Heart left ventricle (tissue), 16 donors: ENCODE measurements around the gene MON2. TPM values are rescaled to one million over a fixed set of nuclear protein-coding genes. Genes with fewer than 3 reads are reported as not detected.

Experiments used
- ATAC-seq, 4 donors: fragments of 200-7000 bp; cut with Tn5 transposase; one replicate each; pipeline ENCODE4 v1.9.1; 2020 to 2022; ENCODE audit warnings: moderate library complexity in 4 of 4, mild to moderate bottlenecking in 3 of 4, moderate number of reproducible peaks in 1 of 4
- DNase-seq, 5 donors: peaks; one replicate each; pipeline ENCODE4 v3.0.0-alpha.2; 2020
- H3K27ac ChIP-seq, 12 donors: fragments of 200-600 bp; sonication (generic) in 4 of 12; one replicate each; pipeline versions ENCODE4 v1.5.0 to v1.8.0; 2016 to 2022; ENCODE audit warnings: mild to moderate bottlenecking in 2 of 12
- H3K27me3 ChIP-seq, 9 donors: fragments of 200-600 bp; sonication (generic) in 2 of 9; one replicate each; pipeline versions ENCODE4 v1.5.1 to v1.8.0; 2016 to 2022; ENCODE audit warnings: mild to moderate bottlenecking in 3 of 9
- H3K36me3 ChIP-seq, 9 donors: fragments of 200-600 bp; sonication (generic) in 2 of 9; one replicate each; pipeline versions ENCODE4 v1.5.0 to v1.8.0; 2018 to 2022; ENCODE audit warnings: mild to moderate bottlenecking in 2 of 9
- H3K4me1 ChIP-seq, 12 donors: fragments of 200-600 bp; sonication (generic) in 4 of 12; one replicate each; pipeline versions ENCODE4 v1.5.0 to v1.8.0; 2016 to 2022; ENCODE audit warnings: mild to moderate bottlenecking in 3 of 12
- H3K4me3 ChIP-seq, 12 donors: fragments of 200-600 bp; sonication (generic) in 4 of 12; one replicate each; pipeline versions ENCODE4 v1.5.0 to v1.8.0; 2017 to 2022; ENCODE audit warnings: mild to moderate bottlenecking in 9 of 12, moderate library complexity in 4 of 12
- H3K9me3 ChIP-seq, 12 donors: fragments of 200-600 bp; sonication (generic) in 4 of 12; one replicate each; pipeline versions ENCODE4 v1.5.0 to v1.8.0; 2016 to 2022; ENCODE audit warnings: mild to moderate bottlenecking in 1 of 12
- POLR2A ChIP-seq, 2 donors: fragments of 450-650 bp; IDR thresholded peaks; one replicate each; pipeline ENCODE4 v1.6.1; 2017; ENCODE audit warnings: antibody characterized with exemption in 2 of 2, mild to moderate bottlenecking in 2 of 2, moderate library complexity in 2 of 2
- WGBS, 4 donors: extraction: QIAGEN DNeasy Blood & Tissue Kit in 2 of 4; methylation state at CpG; one replicate each; pipeline versions ENCODE4 v1.1.5 to v1.1.7; 2013 to 2018; 5-methylcytosine and 5-hydroxymethylcytosine counted together
- intact Hi-C, 10 donors: fragments of 100-400 bp; cut with DNase I; formaldehyde crosslinking; loops; one replicate each; pipeline versions ENCODE4 v1.11.1 to v1.14.2; 2022
- polyA plus RNA-seq, 2 donors: library from polyadenylated mRNA; stranded (reverse); fragments of 200-250 nt; gene quantifications; one replicate each; pipeline ENCODE4 v1.2.3, GENCODE V29; 2013
- total RNA-seq, 9 donors: library from RNA; depleted of rRNA in 2 of 9; stranded (reverse); fragments of >200 nt in 2 of 9; fragmentation: NEBNext Ultra II Directional in 3 of 9; extraction: Animal tissue kit (Norgen Biotek cat#: 25700) in 3 of 9; gene quantifications; one replicate each; pipeline versions ENCODE4 v1.1.0 to v1.2.4, GENCODE V29; 2016 to 2023
- TF ChIP-seq, protein P1 (sequence below), 12 donors: fragments of 200-600 bp; sonication (generic) in 4 of 12; IDR thresholded peaks; one replicate each; pipeline versions ENCODE4 v1.5.0 to v1.8.0; 2018 to 2022; ENCODE audit warnings: antibody characterized with exemption in 12 of 12, mild to moderate bottlenecking in 5 of 12
- donor health status: ischemic (EF 13 %, LVEDD 7.1; RV severe dilation, severe dysfunction).
- donor health status: healthy with polysubstance abuse.
- donor health status: DM: no; HTN: yes; CAD: no.
- donor health status: DM: no; HTN: no; CAD: no.
- donor health status: ischemic (EF 25% LVEDD 6.9; RV normal size, moderate dysfunction).
- donor health status: ischemic (EF 25% LVEDD 5.7; RV mildly dilated, moderate dysfunction).
- donor health status: healthy.
- donor health status: DM: yes; HTN: yes; CAD: no.
- donor health status: ischemic (EF 35%, LVEDD 5.7; RV mildly dilated, moderate dysfunction).
- donor health status: nonischemic (EF 11% LVEDD 7.7; RV severe dilation, severe dysfunction).
- donor health status: DM: yes; HTN: yes; CAD: no.
- donor health status: PGD.
- donor health status: ischemic (EF 29% LVEDD 5.4; RV normal size, mild dysfunction).
- donor health status: nonischemic (EF 23%, LVEDD 6.1; RV moderate dilation, normal function).

Gene MON2
- total and polyA plus RNA-seq, 11 donors: 8.7 to 30.6 (median 17.0) TPM

DNA sequence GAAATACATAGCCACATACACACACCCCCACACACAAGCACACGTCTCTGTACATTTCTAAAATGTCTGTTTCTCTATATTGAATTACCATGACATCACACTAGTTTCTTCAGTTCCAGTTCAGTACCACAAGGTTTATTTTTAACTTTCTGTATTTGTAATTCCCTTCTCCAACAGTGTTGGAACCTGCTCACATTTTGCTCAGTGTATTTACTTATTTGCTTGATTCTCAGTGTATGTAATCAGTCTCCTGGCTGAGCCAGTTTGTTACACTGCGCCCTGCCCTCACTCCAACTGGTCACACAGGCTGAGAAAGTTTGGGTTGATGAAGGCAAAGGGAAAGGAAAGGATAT lies 67.1 kb downstream of the MON2 start:
- Histone ChIP-seq H3K9me3 (no peaks in the 10 kb centered on the region), H3K4me1 (peaks cover 0 to 14% (median 9%) of the 10 kb centered on the region in 12 donors), H3K27me3 (no peaks in the 10 kb centered on the region), H3K36me3 (peaks cover 0 to 80% (median 56%) of the 10 kb centered on the region in 9 donors), H3K27ac (no peak overlapping the region), H3K4me3 (no peak overlapping the region)
- intact Hi-C loops: no loop called here
- DNase-seq (no peak), ATAC-seq (peak in 1 of 4 donors; percentile 11)
- WGBS, 4 donors: 90 to 99% (median 96%) methylated on average over 2 of the region's 2 CpGs
- no peak for TF ChIP-seq POLR2A (IDR thresholded peaks at IDR 0.05)
- TF ChIP-seq, protein P1, sequence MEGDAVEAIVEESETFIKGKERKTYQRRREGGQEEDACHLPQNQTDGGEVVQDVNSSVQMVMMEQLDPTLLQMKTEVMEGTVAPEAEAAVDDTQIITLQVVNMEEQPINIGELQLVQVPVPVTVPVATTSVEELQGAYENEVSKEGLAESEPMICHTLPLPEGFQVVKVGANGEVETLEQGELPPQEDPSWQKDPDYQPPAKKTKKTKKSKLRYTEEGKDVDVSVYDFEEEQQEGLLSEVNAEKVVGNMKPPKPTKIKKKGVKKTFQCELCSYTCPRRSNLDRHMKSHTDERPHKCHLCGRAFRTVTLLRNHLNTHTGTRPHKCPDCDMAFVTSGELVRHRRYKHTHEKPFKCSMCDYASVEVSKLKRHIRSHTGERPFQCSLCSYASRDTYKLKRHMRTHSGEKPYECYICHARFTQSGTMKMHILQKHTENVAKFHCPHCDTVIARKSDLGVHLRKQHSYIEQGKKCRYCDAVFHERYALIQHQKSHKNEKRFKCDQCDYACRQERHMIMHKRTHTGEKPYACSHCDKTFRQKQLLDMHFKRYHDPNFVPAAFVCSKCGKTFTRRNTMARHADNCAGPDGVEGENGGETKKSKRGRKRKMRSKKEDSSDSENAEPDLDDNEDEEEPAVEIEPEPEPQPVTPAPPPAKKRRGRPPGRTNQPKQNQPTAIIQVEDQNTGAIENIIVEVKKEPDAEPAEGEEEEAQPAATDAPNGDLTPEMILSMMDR (IDR thresholded peaks at IDR 0.05): no peak

DNA sequence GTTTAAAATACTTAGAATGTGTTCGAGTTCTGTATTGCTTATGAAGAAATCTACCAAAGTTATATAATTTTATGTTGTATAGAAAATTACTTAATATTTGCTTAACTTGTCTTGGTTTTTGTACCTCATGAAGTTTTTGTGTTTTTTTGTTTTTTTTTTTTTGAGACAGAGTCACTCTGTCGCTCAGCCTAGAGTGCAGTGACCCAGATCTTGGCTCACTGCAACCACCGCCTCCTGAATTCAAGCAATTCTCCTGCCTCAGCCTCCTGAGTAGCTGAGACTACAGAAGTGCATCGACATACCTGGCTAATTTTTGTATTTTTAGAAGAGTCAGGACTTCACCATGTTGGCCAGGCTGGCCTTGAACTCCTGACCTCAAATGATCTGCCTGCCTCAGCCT lies 69.9 kb downstream of the MON2 start:
- H3K9me3 ChIP-seq: no peaks in the 10 kb centered on the region
- H3K4me3 ChIP-seq: no peak overlapping the region
- 78 to 91% (median 83%) methylated on average over 4 of the region's 4 CpGs for WGBS, 4 donors
- peaks cover 0 to 14% (median 9%) of the 10 kb centered on the region in 12 donors for H3K4me1 ChIP-seq
- TF ChIP-seq, protein P1 (IDR thresholded peaks at IDR 0.05): no peak
- TF ChIP-seq POLR2A (IDR thresholded peaks at IDR 0.05): no peak
- DNase-seq (no peak), ATAC-seq (no peak)
- H3K36me3 ChIP-seq: peaks cover 0 to 94% (median 77%) of the 10 kb centered on the region in 9 donors
- H3K27me3 ChIP-seq: no peaks in the 10 kb centered on the region
- intact Hi-C loops: no loop called here
- H3K27ac ChIP-seq: no peak overlapping the region

DNA sequence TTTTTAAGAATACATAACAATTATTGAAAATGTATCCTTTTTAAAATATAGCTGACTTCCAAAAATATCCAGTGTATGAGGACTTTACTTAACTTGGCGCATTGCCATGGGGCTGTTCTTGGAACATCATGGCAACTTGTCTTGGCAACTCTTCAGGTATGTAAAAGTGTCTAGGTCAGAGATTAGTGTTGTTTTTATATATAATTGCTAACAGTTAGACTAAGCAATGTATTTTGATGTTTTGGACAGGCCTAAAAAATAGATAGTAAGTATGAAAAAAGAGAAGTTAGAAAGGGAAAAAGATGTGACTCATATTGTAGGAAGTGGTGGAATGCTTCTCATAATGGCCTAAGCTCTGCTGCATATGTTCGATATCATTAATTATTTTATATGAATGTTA lies 70.9 kb downstream of the MON2 start:
- no peak overlapping the region for H3K4me3 ChIP-seq
- peak in 3 of 4 donors; percentile 37 to 63 (median 59) for ATAC-seq
- peaks cover 0 to 14% (median 9%) of the 10 kb centered on the region in 12 donors for H3K4me1 ChIP-seq
- DNase-seq: peak in 4 of 5 donors; percentile 32 to 43 (median 35)
- peaks cover 0 to 95% (median 82%) of the 10 kb centered on the region in 9 donors for H3K36me3 ChIP-seq
- intact Hi-C loops: no loop called here
- TF ChIP-seq POLR2A (IDR thresholded peaks at IDR 0.05): no peak
- TF ChIP-seq, protein P1 (IDR thresholded peaks at IDR 0.05): no peak
- H3K9me3 ChIP-seq: no peaks in the 10 kb centered on the region
- peak overlapping the region in 6 of 12 donors; percentile 3 to 48 (median 28) for H3K27ac ChIP-seq
- H3K27me3 ChIP-seq: no peaks in the 10 kb centered on the region
- 66 to 77% (median 73%) methylated on average over 2 of the region's 2 CpGs for WGBS, 4 donors

DNA sequence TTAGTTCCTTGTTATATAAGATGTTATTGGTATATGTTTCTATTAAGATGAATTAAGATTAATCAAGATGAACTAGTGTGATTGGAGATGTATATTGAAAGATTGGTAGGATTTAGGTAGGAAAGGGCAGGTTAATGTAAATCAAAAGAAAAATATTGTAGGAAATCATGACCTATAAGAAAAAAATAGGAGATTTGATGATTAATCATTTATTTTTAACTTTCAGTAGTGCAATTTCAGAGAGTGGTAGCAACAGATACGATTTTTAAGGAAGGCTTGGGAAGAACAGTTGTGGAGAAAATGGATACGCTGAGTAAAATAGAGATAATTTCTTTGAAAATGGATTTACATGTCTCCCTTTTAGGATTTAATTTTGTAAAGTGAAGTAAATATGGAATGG lies 73.7 kb downstream of the MON2 start:
- DNase-seq (no peak), ATAC-seq (no peak)
- intact Hi-C loops: no loop called here
- H3K9me3 ChIP-seq: no peaks in the 10 kb centered on the region
- peaks cover 0 to 98% (median 85%) of the 10 kb centered on the region in 9 donors for H3K36me3 ChIP-seq
- no peak for TF ChIP-seq POLR2A (IDR thresholded peaks at IDR 0.05)
- TF ChIP-seq, protein P1 (IDR thresholded peaks at IDR 0.05): no peak
- H3K4me1 ChIP-seq: peaks cover 0 to 14% (median 9%) of the 10 kb centered on the region in 12 donors
- 65 to 94% (median 73%) methylated on average over 2 of the region's 2 CpGs for WGBS, 4 donors
- H3K27me3 ChIP-seq: no peaks in the 10 kb centered on the region
- H3K27ac ChIP-seq: no peak overlapping the region
- H3K4me3 ChIP-seq: no peak overlapping the region
